Keratinocyte (primary cell): ENCODE results near the gene ALPK1. TPM values are rescaled to one million over a fixed set of nuclear protein-coding genes. Genes with fewer than 3 reads are reported as not detected.

Source experiments
- polyA plus RNA-seq, 5 experiments: library from polyadenylated mRNA; depleted of rRNA in 3 of 5; stranded (reverse) in 3 of 5; stranded (forward) in 1 of 5; unstranded in 1 of 5; fragments of >200 nt; gene quantifications; 1 replicate in 1 of 5; 2 replicates in 3 of 5; 3 replicates in 1 of 5; pipeline versions ENCODE4 v1.2.1 to v1.2.3, GENCODE V29; 2011 to 2012; ENCODE audit warnings: missing spikeins in 2 of 5, low read depth in 1 of 5, low replicate concordance in 1 of 5

The ALPK1 gene
- polyA plus RNA-seq, 1 donor (not counting 4 experiments of a cell fraction or from before 2014, with no cell fraction given), result 5.5 TPM

Other genes with a start within 250 kb of the ALPK1 start
- gene FAM241A, start 151.9 kb upstream of the ALPK1 start, polyA plus RNA-seq, result 1.4 to 2.9 TPM (median 2.1 TPM) in 3 replicates
- gene AP1AR, start 65.6 kb upstream of the ALPK1 start, polyA plus RNA-seq, result 7.8 to 17.5 TPM (median 8.4 TPM) in 3 replicates
- 2.4 to 6.7 TPM (median 4.6 TPM) in 3 replicates for gene TIFA, start 11.5 kb upstream of the ALPK1 start, polyA plus RNA-seq
- gene NEUROG2, start 218.8 kb downstream of the ALPK1 start, polyA plus RNA-seq, result not detected in 3 replicates